SH-SY5Y (cell line): Measurements from ENCODE around the gene C10orf90.

ENCODE experiments used
- GATA2 ChIP-seq: IDR thresholded peaks from 2 replicates; pipeline ENCODE4 v1.6.1; 2011; ENCODE audit warnings: mild to moderate bottlenecking, low read depth, low read length
- GATA3 ChIP-seq: IDR thresholded peaks from 2 replicates; pipeline ENCODE4 v1.6.1; 2011; ENCODE audit warnings: low read depth, mild to moderate bottlenecking, low read length, moderate library complexity

GRCh38 chr10:126617733-126618132, 52.8 kb downstream of the C10orf90 start:
- TF ChIP-seq GATA2 (no peak), GATA3 (no peak)
